ENCODE measurements around the gene KIR2DL4. TPM values are rescaled to one million over a fixed set of nuclear protein-coding genes. Genes with fewer than 3 reads are reported as not detected.
"Not testable (repeated sequence)": the region's sequence is repeated elsewhere in the genome, so short reads cannot be mapped to it uniquely, and the experiment has no call there.

The KIR2DL4 gene
- total RNA-seq: 1 to 10 TPM in 1 of 6 donors, under 1 TPM in 4, not detected in 1; 0.20 to 1.3 (median 0.46) TPM

DNA sequence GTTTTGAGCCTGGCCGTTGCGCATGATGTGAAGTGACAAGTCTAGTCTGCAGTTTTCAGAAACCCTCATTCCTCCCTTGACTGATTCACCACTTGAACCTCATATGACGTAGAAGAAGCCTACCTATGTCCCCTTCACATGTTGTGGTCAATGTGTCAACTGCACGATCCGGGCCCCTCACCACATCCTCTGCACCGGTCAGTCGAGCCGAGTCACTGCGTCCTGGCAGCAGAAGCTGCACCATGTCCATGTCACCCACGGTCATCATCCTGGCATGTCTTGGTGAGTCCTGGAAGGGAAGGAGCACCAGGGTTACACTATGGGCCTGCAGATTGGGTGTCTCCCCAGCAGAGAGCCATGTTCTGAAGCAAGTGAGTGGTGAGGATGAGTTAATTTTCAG lies at the start of gene KIR2DL4:
Gene KIR2DL4, plus strand, starts transcription at position 201 of the 400 bp plus-strand sequence. Its CDS starts 42 bp downstream, at position 243.
- H3K36me3 ChIP-seq: no peaks in the 10 kb centered on the region
- no peak within 1 kb of the TSS for H3K27ac ChIP-seq
- peak in 1 of 2 donors; percentile 46 for ATAC-seq (ENCODE audit: low FRiP score in 2 of 2)
- no peaks in the 10 kb centered on the region for H3K4me1 ChIP-seq
- WGBS, 2 donors: 54 to 89% methylated on average over 5 to 10 of the region's 10 CpGs
- H3K27me3 ChIP-seq: no peaks in the 10 kb centered on the region
- TF ChIP-seq CTCF (IDR thresholded peaks at IDR 0.05): no peak
- TF ChIP-seq POLR2AphosphoS5 (IDR thresholded peaks at IDR 0.05): no peak
- TF ChIP-seq POLR2A (IDR thresholded peaks at IDR 0.05): no peak
- TF ChIP-seq EP300 (IDR thresholded peaks at IDR 0.05): no peak
- H3K9me3 ChIP-seq: no peaks in the 10 kb centered on the region
- DNase-seq: peak in 1 of 2 donors; percentile 40
- H3K4me3 ChIP-seq: no peak within 1 kb of the TSS

DNA sequence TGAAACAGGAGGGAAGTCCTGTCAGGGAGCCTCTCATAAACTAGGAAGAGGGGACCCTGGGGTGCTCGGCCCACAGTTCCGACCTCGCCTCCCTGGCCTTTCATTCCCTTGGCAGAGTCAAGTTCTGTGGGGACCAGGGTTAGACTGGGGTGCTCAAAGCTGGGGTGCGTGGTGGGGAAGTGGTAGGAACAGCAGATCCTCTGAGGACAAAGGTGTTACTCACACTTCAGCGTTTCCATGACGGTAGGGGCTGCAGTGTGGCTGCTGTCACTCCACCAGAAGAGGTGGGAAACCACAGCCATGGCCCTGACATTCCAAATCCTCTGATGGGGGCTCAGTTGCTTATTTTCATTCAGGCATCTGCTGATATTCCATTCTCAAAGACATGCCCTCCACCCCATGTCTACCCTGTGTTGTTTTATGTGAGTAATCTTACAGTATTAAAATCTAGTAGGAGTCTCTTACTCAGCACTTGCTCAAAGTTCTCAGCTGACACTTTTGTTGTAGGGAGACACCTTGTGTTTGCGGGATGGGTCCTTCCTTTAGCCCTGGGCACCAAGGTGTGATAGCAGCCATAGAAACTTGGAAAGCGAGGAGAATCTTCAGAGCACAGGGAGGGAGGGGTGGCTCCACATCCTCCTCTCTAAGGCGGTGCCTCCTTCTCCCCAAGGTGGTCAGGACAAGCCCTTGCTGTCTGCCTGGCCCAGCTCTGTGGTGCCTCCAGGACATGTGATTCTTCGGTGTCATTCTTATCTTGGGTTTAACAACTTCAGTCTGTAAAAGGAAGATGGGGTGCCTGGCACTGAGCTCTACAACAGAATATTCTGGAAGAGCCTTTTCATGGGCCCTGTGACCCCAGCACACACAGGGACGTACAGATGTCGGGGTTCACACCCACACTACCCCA lies 47.0 kb upstream of the KIR2DL4 start:
- 85 to 87% methylated on average over 10 to 11 of the region's 12 CpGs for WGBS, 2 donors
- not testable (repeated sequence) for H3K27me3 ChIP-seq; H3K9me3 ChIP-seq; H3K27ac ChIP-seq; H3K36me3 ChIP-seq; ATAC-seq (ENCODE audit: low FRiP score in 2 of 2); H3K4me1 ChIP-seq; H3K4me3 ChIP-seq; DNase-seq

DNA sequence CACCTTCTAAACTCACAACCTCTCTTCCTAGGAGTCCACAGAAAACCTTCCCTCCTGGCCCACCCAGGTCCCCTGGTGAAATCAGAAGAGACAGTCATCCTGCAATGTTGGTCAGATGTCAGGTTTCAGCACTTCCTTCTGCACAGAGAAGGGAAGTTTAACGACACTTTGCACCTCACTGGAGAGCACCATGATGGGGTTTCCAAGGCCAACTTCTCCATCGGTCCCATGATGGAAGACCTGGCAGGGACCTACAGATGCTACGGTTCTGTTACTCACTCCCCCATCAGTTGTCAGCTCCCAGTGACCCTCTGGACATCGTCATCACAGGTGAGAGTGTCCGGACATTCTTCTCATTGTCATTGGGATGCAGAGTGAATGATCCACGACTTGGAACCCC lies 44.8 kb upstream of the KIR2DL4 start:
- whole genome bisulfite sequencing, 2 donors: 58 to 66% methylated on average over 5 to 6 of the region's 6 CpGs
- H3K27ac ChIP-seq; H3K4me3 ChIP-seq; ATAC-seq (ENCODE audit: low FRiP score in 2 of 2); H3K36me3 ChIP-seq; H3K4me1 ChIP-seq; H3K27me3 ChIP-seq; H3K9me3 ChIP-seq; DNase-seq: not testable (repeated sequence)

DNA sequence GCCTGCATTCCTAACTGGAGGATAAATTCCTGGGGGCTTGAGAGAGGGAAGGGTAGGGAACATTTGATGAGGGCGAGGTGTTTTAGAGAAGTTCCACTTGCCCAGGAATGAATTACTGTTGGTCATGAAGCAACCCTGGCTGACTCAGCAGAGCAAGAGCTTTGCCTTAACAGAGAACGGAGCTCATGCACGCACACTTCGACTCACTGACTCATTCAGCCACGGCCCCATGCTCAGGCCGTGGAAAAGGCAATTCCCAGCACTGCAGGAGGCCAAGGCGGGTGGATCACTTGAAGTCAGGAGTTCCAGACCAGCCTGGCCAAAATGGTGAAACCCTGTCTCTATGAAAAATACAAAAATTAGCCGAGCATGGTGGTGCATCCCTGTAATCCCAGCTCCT lies 39.2 kb upstream of the KIR2DL4 start:
- H3K9me3 ChIP-seq; H3K4me1 ChIP-seq; ATAC-seq (ENCODE audit: low FRiP score in 2 of 2); H3K27me3 ChIP-seq; H3K36me3 ChIP-seq; H3K4me3 ChIP-seq: not testable (repeated sequence)
- peak in 1 of 2 donors; percentile 70 for DNase-seq
- H3K27ac ChIP-seq: peak overlapping the region in 1 of 4 donors; percentile 40
- 56 to 59% methylated on average over 6 to 8 of the region's 8 CpGs for WGBS, 2 donors

DNA sequence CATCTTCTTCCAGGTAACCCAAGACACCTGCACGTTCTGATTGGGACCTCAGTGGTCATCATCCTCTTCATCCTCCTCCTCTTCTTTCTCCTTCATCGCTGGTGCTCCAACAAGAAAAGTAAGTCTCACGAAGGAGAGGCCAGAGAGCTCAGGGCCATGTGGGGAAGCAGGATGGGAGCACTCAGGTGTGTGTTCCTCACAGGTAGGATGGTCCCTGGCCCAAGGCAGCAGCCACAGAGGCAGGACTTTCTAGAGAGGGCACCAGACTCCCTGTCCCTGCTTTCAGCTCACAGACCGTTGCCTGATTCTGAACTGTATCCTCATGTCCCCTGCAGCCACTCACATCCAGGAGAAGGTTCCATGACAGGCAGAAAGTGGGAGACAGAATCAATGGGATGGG lies 36.9 kb upstream of the KIR2DL4 start:
- not testable (repeated sequence) for H3K4me3 ChIP-seq; DNase-seq; H3K27ac ChIP-seq; H3K4me1 ChIP-seq; H3K27me3 ChIP-seq; H3K9me3 ChIP-seq; ATAC-seq (ENCODE audit: low FRiP score in 2 of 2); H3K36me3 ChIP-seq
- 77 to 81% methylated on average over 3 to 4 of the region's 4 CpGs for WGBS, 2 donors

GRCh38 chr19:54769646-54770045 lies 33.8 kb upstream of the KIR2DL4 start, which contains the start of gene KIR2DL1:
Gene KIR2DL1, plus strand, starts transcription at chr19:54769793. Its CDS starts 58 bp downstream, at chr19:54769851.
- not testable (repeated sequence) for H3K9me3 ChIP-seq

GRCh38 chr19:54770511-54770910 lies 32.9 kb upstream of the KIR2DL4 start:
- ATAC-seq (ENCODE audit: low FRiP score in 2 of 2); H3K4me3 ChIP-seq; H3K27ac ChIP-seq; H3K27me3 ChIP-seq; DNase-seq; H3K4me1 ChIP-seq; H3K36me3 ChIP-seq; H3K9me3 ChIP-seq: not testable (repeated sequence)
- 85 to 87% methylated on average over 4 of the region's 4 CpGs for WGBS, 2 donors

More at GRCh38 chr19:54769646-54770045, 33.8 kb upstream of the KIR2DL4 start, which contains the start of gene KIR2DL1:
- 91 to 96% methylated on average over 15 of the region's 15 CpGs for WGBS, 2 donors
- not testable (repeated sequence) for H3K4me1 ChIP-seq; ATAC-seq (ENCODE audit: low FRiP score in 2 of 2); H3K4me3 ChIP-seq; H3K36me3 ChIP-seq; H3K27ac ChIP-seq; H3K27me3 ChIP-seq
- peak in 1 of 2 donors; percentile 28 for DNase-seq

DNA sequence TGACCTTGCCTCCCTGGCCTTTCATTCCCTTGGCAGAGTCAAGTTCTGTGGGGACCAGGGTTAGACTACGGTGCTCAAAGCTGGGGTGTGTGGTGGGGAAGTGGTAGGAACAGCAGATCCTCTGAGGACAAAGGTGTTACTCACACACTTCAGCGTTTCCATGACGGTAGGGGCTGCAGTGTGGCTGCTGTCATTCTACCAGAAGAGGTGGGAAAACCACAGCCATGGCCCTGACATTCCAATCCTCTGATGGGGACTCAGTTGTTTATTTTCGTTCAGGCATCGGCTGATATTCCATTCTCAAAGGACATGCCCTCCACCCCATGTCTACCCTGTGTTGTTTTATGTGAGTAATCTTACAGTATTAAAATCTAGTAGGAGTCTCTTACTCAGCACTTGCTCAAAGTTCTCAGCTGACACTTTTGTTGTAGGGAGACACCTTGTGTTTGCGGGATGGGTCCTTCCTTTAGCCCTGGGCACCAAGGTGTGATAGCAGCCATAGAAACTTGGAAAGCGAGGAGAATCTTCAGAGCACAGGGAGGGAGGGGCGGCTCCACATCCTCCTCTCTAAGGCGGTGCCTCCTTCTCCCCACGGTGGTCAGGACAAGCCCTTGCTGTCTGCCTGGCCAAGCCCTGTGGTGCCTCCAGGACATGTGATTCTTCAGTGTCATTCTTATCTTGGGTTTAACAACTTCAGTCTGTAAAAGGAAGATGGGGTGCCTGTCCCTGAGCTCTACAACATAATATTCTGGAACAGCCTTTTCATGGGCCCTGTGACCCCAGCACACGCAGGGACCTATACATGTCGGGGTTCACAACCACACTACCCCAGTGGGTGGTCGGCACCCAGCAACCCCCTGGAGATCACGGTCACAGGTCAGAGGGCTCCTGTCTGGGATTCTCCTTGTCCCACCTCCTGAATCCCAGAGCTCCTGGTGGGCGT lies 32.1 kb upstream of the KIR2DL4 start:
- not testable (repeated sequence) for ATAC-seq (ENCODE audit: low FRiP score in 2 of 2); H3K27ac ChIP-seq; H3K36me3 ChIP-seq; H3K4me1 ChIP-seq; H3K9me3 ChIP-seq; H3K4me3 ChIP-seq; H3K27me3 ChIP-seq; DNase-seq
- 85 to 89% methylated on average over 9 to 14 of the region's 15 CpGs for WGBS, 2 donors

GRCh38 chr19:54772666-54773065 lies 30.7 kb upstream of the KIR2DL4 start:
- not testable (repeated sequence) for DNase-seq; H3K9me3 ChIP-seq; H3K36me3 ChIP-seq; H3K27me3 ChIP-seq; H3K4me3 ChIP-seq; H3K27ac ChIP-seq; H3K4me1 ChIP-seq; ATAC-seq (ENCODE audit: low FRiP score in 2 of 2)
- WGBS, 2 donors: 69 to 91% methylated on average over 1 to 2 of the region's 2 CpGs

GRCh38 chr19:54775095-54775815 lies 28.2 kb upstream of the KIR2DL4 start:
- not testable (repeated sequence) for ATAC-seq (ENCODE audit: low FRiP score in 2 of 2); H3K27me3 ChIP-seq; H3K4me3 ChIP-seq; H3K9me3 ChIP-seq; H3K4me1 ChIP-seq; H3K27ac ChIP-seq; H3K36me3 ChIP-seq
- WGBS, 2 donors: 65 to 83% methylated on average over 12 of the region's 12 CpGs
- peak in 1 of 2 donors; percentile 44 for DNase-seq
